Left lung (tissue), 10 donors: ENCODE measurements around the gene C13orf46. TPM values are rescaled to one million over a fixed set of nuclear protein-coding genes. Genes with fewer than 3 reads are reported as not detected.

Experiments used
- ATAC-seq: fragments of 200-7000 bp; cut with Tn5 transposase; one replicate; pipeline ENCODE4 v1.9.1; 2020; ENCODE audit warnings: moderate library complexity
- DNase-seq, 4 donors: peaks; one replicate each; pipeline ENCODE4 v3.0.0-alpha.2; 2013 to 2020
- H3K27ac ChIP-seq, 2 donors: fragments of 200-600 bp; sonication (generic) in 1 of 2; one replicate each; pipeline versions ENCODE4 v1.5.0 to v1.8.0; 2020 to 2021
- H3K27me3 ChIP-seq, 2 donors: fragments of 200-600 bp; sonication (generic) in 1 of 2; one replicate each; pipeline versions ENCODE4 v1.5.0 to v1.8.0; 2020 to 2021
- H3K36me3 ChIP-seq, 2 donors: fragments of 200-600 bp; sonication (generic) in 1 of 2; one replicate each; pipeline versions ENCODE4 v1.5.0 to v1.8.0; 2020 to 2021
- H3K4me1 ChIP-seq, 2 donors: fragments of 200-600 bp; one replicate each; pipeline ENCODE4 v1.8.0; 2021
- H3K4me3 ChIP-seq, 2 donors: fragments of 200-600 bp; sonication (generic) in 1 of 2; one replicate each; pipeline versions ENCODE4 v1.5.0 to v1.8.0; 2020 to 2021; ENCODE audit warnings: mild to moderate bottlenecking in 1 of 2
- H3K9me3 ChIP-seq, 2 donors: fragments of 200-600 bp; sonication (generic) in 1 of 2; one replicate each; pipeline versions ENCODE4 v1.5.0 to v1.8.0; 2020 to 2021
- intact Hi-C, 2 donors: fragments of 100-400 bp; cut with DNase I; formaldehyde crosslinking; loops; one replicate each; pipeline versions ENCODE4 v1.11.2 to v1.14.2; 2022
- polyA plus RNA-seq, 6 donors: library from polyadenylated mRNA; unstranded; fragments of 120-200 nt; gene quantifications; one replicate each; pipeline ENCODE4 v1.2.1, GENCODE V29; 2013; ENCODE audit not compliant: insufficient read length in 6 of 6
- total RNA-seq, 2 donors: library from RNA; stranded (reverse); fragmentation: NEBNext Ultra II Directional; extraction: Animal tissue kit (Norgen Biotek cat#: 25700); gene quantifications; one replicate each; pipeline ENCODE4 v1.2.1, GENCODE V29; 2021
- TF ChIP-seq, protein P1 (sequence below), 2 donors: fragments of 200-600 bp; sonication (generic) in 1 of 2; IDR thresholded peaks; one replicate each; pipeline versions ENCODE4 v1.5.0 to v1.8.0; 2021; ENCODE audit warnings: antibody characterized with exemption in 2 of 2
- donor health status: DM: no; HTN: yes; CAD: no.
- donor health status: DM: no; HTN: no; CAD: no.

C13orf46 gene
- total and polyA plus RNA-seq, 8 donors: 0.10 to 7.5 (median 0.29) TPM

DNA sequence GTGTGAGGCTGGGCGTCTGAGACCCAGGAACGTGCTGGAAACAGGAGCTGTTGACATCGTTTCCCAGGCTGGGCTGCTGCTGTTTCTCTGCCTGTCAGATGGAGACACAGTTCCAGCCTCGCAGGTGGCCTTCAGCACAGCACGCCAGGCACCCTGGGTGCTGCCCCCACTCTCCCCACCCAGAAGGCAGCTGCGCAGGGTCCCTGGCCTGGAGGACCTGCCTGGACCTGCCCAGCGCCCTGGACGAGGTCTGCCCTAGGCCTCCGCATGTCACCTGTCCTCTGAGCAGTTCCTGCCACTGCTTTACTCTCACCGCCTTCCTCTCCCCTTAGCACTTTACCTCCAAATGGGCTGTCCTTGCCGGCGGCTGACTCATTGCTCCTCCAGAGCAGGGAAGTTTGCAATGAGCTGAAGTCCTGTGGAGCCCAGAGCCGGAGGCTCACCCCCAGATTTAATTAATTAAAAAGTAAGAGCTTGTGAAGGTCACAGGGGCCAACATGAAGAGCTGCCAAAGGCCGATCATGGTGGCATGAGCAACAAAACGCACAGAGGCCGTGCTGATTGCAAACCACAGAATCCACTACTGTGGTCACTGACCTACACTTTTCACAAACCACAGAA, 32.2 kb downstream of the C13orf46 start:
- ATAC-seq: no peak
- intact Hi-C loops: no loop called here
- Histone ChIP-seq H3K27ac (no peak overlapping the region), H3K27me3 (peaks cover 0 to 19% of the 10 kb centered on the region in 2 donors), H3K36me3 (no peaks in the 10 kb centered on the region), H3K4me3 (no peak overlapping the region), H3K4me1 (no peaks in the 10 kb centered on the region), H3K9me3 (no peaks in the 10 kb centered on the region)
- peak in 1 of 4 donors; percentile 72 for DNase-seq
- TF ChIP-seq, protein P1, sequence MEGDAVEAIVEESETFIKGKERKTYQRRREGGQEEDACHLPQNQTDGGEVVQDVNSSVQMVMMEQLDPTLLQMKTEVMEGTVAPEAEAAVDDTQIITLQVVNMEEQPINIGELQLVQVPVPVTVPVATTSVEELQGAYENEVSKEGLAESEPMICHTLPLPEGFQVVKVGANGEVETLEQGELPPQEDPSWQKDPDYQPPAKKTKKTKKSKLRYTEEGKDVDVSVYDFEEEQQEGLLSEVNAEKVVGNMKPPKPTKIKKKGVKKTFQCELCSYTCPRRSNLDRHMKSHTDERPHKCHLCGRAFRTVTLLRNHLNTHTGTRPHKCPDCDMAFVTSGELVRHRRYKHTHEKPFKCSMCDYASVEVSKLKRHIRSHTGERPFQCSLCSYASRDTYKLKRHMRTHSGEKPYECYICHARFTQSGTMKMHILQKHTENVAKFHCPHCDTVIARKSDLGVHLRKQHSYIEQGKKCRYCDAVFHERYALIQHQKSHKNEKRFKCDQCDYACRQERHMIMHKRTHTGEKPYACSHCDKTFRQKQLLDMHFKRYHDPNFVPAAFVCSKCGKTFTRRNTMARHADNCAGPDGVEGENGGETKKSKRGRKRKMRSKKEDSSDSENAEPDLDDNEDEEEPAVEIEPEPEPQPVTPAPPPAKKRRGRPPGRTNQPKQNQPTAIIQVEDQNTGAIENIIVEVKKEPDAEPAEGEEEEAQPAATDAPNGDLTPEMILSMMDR (IDR thresholded peaks at IDR 0.05): no peak

DNA sequence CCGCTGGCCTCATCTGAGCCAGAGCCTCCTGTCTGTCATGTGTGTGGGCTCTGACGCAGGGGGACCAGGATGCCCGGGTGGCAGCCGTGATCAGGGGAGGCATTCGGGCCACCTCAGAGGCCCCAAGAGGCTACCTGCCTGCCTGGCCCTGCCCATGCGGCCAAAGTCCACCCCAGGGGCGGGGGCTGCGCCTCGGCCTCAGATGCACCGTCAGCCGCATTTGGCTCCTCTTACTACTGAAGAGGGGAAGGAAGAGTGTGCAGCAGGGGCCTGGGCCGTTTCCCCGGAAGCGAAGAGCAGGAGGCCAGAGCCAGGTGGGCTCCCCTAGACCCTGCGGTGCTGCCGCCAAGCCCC, 34.0 kb downstream of the C13orf46 start:
- H3K4me1 ChIP-seq: peaks cover 0 to 5% of the 10 kb centered on the region in 2 donors
- H3K4me3 ChIP-seq: no peak overlapping the region
- DNase-seq (peak in 1 of 4 donors; percentile 67), ATAC-seq (no peak)
- no peak overlapping the region for H3K27ac ChIP-seq
- H3K9me3 ChIP-seq: no peaks in the 10 kb centered on the region
- no peaks in the 10 kb centered on the region for H3K36me3 ChIP-seq
- TF ChIP-seq, protein P1 (IDR thresholded peaks at IDR 0.05): no peak
- intact Hi-C loops: loop anchor here in 1 of 2 donors (10.0 kb wide), 1 partner anchor 135 kb away; no protein-coding TSS in a partner anchor
- H3K27me3 ChIP-seq: peaks cover 0 to 24% of the 10 kb centered on the region in 2 donors

DNA sequence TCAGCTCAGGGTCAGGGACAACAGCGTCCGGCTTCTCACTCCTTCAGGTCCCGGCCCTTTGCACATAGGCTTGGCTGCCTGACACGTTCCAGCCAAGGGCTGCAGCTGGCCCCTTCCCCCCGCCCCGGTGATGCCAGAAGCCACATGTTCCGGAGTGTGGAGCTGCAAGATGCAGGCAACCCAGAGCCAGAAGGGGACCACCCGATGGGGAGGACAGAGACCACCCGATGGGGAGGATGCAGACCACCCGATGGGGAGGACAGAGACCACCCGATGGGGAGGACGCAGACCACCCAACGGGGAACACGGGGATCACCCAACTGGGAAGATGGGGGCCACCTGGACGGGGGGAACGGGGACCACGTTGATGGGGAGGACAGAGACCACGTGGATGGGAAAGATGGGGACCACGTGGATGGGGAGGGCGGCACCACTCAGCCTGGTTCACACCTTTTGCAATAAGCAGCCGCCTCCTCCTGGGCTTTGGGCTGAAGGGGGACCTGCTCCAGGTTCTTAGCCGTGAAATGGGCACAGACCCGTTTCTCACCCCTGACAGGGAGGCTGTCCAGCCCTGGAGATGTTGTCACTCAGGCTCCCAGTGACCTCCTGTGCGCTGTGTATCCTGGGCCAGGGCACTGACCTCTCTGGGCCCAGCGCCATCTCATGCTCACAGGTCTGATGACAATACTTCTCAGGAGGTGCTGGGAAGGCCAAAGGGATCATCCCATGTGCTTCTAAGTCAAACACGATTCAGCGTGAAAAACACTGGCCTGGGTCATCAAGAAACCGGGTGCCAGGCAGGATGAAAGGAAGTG, 34.5 kb downstream of the C13orf46 start:
- peaks cover 0 to 24% of the 10 kb centered on the region in 2 donors for H3K27me3 ChIP-seq
- H3K4me1 ChIP-seq: peaks cover 0 to 7% of the 10 kb centered on the region in 2 donors
- no peak for ATAC-seq
- intact Hi-C loops: loop anchor here in 1 of 2 donors (10.0 kb wide), 1 partner anchor 135 kb away; no protein-coding TSS in a partner anchor
- H3K4me3 ChIP-seq: no peak overlapping the region
- TF ChIP-seq, protein P1 (IDR thresholded peaks at IDR 0.05): no peak
- no peaks in the 10 kb centered on the region for H3K36me3 ChIP-seq
- no peak overlapping the region for H3K27ac ChIP-seq
- no peaks in the 10 kb centered on the region for H3K9me3 ChIP-seq
- DNase-seq: no peak

DNA sequence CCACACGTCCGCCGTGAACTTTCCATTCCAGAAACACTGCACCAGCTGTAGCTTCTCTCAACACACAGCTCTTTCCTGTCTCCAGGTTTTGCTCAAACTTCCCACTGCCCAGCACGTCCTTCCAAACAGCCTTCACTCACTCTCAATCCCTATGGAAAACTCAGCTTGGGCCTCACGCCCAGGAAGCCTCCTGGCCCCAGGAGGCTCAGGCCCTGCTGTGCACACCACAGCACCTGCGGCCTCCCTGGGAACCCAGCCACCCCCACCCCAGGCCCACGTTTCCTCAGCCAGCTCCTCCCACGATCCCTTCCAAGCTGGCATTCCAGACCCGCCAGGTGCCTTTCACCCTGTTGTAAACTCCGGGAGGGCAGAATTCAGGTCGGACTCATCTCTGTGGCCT, 35.2 kb downstream of the C13orf46 start:
- intact Hi-C loops: loop anchor here in 1 of 2 donors (10.0 kb wide), 1 partner anchor 134 kb away; no protein-coding TSS in a partner anchor
- ATAC-seq (no peak), DNase-seq (peak in 2 of 4 donors; percentile 47 to 72)
- no peaks in the 10 kb centered on the region for H3K9me3 ChIP-seq
- no peak overlapping the region for H3K27ac ChIP-seq
- H3K4me3 ChIP-seq: no peak overlapping the region
- H3K27me3 ChIP-seq: peaks cover 0 to 24% of the 10 kb centered on the region in 2 donors
- H3K4me1 ChIP-seq: peaks cover 0 to 7% of the 10 kb centered on the region in 2 donors
- TF ChIP-seq, protein P1 (IDR thresholded peaks at IDR 0.05): no peak
- H3K36me3 ChIP-seq: no peaks in the 10 kb centered on the region

DNA sequence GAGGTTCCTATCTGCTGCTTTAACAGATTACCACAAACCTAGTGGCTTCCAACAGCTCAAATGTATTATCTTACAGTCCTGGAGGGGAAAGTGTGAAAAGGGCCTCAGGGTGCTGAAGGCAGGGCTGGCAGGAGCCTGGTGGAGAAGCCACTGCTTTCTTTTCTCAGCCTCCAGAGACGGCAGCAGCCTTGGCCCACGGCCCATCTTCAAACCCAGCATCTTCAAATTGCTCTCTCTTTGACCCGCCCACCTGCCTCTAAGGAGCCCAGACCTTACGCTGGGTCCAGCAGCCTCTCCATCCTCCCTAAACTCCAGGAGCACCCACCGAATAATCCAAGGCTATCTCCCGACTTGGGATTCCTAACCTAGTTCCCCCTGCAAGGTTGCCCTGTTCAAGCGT, 35.6 kb downstream of the C13orf46 start:
- Histone ChIP-seq H3K4me3 (no peak overlapping the region), H3K36me3 (no peaks in the 10 kb centered on the region), H3K27me3 (peaks cover 0 to 24% of the 10 kb centered on the region in 2 donors), H3K4me1 (peaks cover 0 to 7% of the 10 kb centered on the region in 2 donors), H3K9me3 (no peaks in the 10 kb centered on the region), H3K27ac (no peak overlapping the region)
- TF ChIP-seq, protein P1 (IDR thresholded peaks at IDR 0.05): no peak
- ATAC-seq: no peak
- no peak for DNase-seq
- intact Hi-C loops: loop anchor here in 1 of 2 donors (10.0 kb wide), 1 partner anchor 133 kb away; no protein-coding TSS in a partner anchor
